Prostate gland (tissue), 2 donors: ENCODE data around the gene CYYR1.

Source experiments
- CTCF ChIP-seq, 4 experiments: fragments of 200-600 bp in 2 of 4; fragments of 450-650 bp in 2 of 4; sonication (generic) in 2 of 4; IDR thresholded peaks; 1 replicate in 3 of 4; 2 replicates in 1 of 4; pipeline ENCODE4 v1.5.1; 2016 to 2019; ENCODE audit warnings: antibody characterized with exemption in 4 of 4, mild to moderate bottlenecking in 2 of 4, moderate library complexity in 2 of 4
- POLR2AphosphoS5 ChIP-seq: sonication (generic); formaldehyde crosslinking; IDR thresholded peaks from one replicate; pipeline ENCODE4 v1.6.1; 2017; ENCODE audit warnings: antibody characterized with exemption

GRCh38 chr21:26563856-26564503 lies 9.1 kb downstream of the CYYR1 start:
- TF ChIP-seq POLR2AphosphoS5 (no peak), CTCF (IDR thresholded peaks at IDR 0.05) (no peak)
